HL-60/S4 treated with retinoic acid at 250 ng/mL for 4 days and 3 days (cell line): ENCODE results near the gene MYO15A.
"Not testable (repeated sequence)": the region's sequence is repeated elsewhere in the genome, so short reads cannot be mapped to it uniquely, and the experiment has no call there.

ENCODE experiments used
- in situ Hi-C: fragments of 300-500 bp; cut with MboI; formaldehyde crosslinking; loops from 2 replicates; pipeline ENCODE4 v1.7.0; 2022; ENCODE audit warnings: low sequenced_read_pairs

The MYO15A gene

GRCh38 chr17:18203308-18203707 is 94.8 kb downstream of the MYO15A start:
- in situ Hi-C loops = no loop called here

DNA sequence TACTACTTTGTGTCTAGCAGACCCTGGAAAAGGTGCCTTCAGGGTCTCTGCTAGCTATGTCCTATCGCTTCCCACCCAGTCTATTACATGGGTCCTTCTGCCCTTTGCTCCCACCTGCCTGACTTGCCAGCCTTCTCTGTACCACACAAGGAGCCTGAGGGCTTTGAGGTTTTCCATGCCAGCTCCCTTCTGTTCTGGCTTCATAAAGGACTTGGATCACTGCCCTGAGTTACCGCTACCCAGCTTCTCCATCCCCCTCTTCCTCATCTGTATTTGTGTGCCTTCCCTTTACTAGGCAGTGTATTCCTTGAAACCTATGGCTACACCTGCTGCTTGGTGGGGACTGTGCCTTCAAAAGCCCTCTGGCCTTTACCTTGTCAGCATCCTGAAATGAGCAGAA is 97.3 kb downstream of the MYO15A start:
- in situ Hi-C loops = no loop called here

GRCh38 chr17:18206962-18207361 is 98.4 kb downstream of the MYO15A start:
- in situ Hi-C loops = no loop called here

DNA sequence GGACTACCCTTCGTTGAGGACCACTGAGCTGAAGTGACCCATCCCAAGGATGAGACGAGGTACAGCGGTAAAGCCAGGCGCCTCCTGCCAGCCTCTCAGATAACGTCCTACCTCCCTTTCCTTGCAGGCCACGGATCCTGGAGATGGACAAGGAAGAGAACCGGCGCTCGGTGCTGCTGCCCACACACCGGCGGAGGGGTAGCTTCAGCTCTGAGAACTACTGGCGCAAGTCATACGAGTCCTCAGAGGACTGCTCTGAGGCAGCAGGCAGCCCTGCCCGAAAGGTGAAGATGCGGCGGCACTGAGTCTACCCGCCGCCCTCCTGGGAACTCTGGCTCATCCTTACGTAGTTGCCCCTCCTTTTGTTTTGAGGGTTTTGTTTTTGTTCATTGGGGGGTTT is 99.5 kb downstream of the MYO15A start:
- in situ Hi-C loops = no loop called here

DNA sequence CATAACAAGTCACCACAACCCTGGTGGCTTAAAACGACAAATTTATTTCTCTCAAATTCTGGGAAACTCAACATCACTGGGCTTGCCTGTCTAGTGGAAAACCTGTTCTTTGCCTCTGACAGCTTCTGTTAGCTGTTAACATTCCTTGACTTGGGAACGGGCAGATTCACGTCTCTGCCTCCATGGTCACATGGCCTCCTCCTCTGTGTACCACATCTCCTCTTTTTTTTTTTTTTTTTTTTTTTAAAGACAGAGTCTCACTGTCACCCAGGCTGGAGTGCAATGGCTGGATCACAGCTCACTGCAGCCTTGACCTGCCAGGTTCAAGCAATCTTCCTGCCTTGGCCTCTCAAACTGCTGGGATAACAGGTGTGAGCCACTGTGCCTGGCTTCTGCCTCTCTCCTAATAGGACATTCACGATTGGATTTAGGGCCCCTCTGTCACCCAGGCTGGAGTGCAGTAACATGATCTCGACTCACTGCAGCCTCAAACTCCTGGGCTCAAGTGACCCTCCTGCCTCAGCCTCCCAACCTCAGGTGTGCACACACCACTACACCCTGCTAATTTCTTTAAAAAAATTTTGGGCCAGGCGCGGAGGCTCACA is 105.2 kb downstream of the MYO15A start:
- in situ Hi-C loops = no loop called here

DNA sequence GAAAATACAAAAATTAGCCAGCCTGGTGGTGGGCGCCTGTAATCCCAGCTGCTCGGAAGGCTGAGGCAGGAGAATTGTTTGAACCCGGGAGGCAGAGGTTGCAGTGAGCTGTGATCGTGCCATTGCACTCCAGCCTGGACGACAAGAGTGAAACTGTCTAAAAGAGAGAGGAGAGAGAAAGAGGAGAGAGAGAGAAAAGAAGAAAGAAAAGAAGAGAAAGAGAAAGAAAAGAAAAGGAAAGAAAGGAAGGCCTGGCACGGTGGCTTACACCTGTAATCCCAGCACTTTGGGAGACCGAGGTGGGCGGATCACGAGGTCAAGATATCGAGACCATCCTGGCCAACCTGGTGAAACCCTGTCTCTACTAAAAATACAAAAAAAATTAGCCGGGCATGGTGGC is 108.3 kb downstream of the MYO15A start:
- in situ Hi-C loops = not testable (repeated sequence)

DNA sequence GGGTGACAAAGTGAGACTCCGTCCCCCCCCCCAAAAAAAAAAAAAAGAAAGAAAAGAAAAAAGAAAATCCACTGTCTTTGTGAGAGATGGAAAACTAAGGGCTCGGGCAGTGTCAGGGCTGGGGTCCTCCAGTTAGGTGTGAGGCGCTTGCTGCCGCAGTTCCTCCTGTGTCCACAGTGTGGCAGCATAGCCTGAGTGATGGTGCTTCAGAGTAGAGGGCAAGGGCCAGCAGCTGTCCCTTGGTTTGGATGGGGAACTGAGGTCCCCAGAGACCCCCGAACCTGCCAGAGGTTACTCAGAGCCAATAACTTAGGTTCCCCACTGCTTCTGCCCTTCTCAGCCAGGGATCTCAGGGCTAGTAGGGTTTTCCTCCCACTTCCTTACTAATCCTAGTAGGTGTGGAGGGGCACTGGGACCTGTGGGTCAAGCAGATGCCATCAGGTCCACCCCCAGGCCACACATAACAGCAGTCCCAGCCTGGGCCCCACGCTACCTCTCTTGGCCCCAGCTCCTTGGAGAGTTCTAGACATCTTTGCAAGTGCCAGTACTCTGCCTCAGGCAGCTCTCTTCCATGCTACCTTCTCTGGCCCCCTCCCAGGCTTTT is 109.0 kb downstream of the MYO15A start:
- in situ Hi-C loops = no loop called here

GRCh38 chr17:18218756-18219415 is 110.3 kb downstream of the MYO15A start:
- in situ Hi-C loops = no loop called here

DNA sequence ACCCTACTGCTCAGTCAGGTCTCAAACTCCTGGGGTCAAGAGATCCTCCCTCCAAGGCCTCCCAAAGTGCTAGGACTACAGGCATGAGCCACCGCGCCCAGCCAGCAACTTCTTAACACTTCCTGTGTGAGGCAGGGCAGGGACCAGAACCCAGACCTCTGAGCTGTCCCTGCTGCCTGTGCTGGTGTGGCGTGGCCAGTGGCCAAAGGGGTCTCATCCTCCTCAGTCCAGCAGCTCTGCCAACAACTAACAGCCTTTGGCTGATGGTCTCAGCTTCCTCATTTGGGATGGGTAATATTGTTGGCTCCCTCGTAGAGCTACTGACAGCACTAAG is 115.5 kb downstream of the MYO15A start:
- in situ Hi-C loops = no loop called here

- in situ Hi-C loops = no loop called here
Measured at GRCh38 chr17:18224387-18225120, 116.0 kb downstream of the MYO15A start.

GRCh38 chr17:18225121-18225641 is 116.6 kb downstream of the MYO15A start, which contains the start of gene LLGL1:
Gene LLGL1 (plus strand): TSS chr17:18225635. CDS start chr17:18225683, 48 bp downstream.
- in situ Hi-C loops = no loop called here

GRCh38 chr17:18225642-18226283 is 117.2 kb downstream of the MYO15A start:
- in situ Hi-C loops = no loop called here

DNA sequence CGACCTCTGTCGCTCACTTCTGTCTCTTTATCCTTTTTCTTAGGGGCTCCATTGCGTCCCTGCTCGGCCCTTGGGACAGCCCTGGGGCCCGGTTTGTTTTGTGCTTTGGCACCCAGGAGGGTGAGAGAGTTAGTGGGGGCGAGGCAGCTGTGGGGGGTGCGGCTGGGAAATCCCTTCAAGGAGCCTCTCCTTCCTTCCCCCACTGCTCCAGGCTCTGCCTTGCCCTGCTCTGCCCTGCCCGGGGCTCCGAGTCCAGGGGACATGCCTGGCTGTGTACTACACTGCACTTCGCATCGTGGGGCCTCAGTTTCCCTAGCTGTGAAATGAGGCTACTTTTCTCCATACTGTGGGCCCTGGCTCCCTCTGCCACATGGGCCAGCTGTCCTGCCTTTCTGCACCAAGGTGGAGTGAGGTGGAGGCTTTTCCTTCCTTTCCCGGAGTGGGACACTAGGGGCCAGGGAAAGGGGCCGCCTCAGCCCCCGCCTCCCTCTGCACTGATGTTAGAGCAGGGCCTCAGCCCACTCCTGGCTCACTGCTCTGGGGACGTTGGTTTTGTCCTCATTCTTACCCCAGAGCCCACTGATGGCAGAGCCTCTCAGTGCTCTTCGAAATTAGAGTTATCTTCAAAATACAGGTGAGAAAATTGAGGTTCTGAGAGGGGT is 117.9 kb downstream of the MYO15A start:
- in situ Hi-C loops = no loop called here

DNA sequence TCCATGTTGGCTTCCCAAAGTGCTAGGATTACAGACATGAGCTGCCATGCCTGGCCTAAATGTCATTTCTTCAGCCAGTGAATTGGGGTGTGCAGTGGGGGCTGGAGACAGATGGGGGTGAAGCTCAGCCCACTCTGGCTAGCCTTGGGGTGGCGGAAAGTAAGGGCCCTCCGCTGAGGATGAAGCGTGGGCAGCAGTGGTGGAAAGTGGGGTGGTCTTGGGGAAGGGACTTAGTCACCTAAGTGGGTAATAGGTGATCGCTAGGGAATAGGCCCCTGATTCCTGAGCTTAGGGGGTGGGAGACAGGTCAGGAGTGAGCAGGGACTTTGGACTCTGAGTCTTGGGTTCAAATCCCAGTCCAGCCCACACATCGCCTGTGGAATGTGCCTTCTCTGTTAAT is 119.1 kb downstream of the MYO15A start:
- in situ Hi-C loops = no loop called here

- in situ Hi-C loops = no loop called here
Measured at GRCh38 chr17:18228176-18228682, 119.7 kb downstream of the MYO15A start.

- in situ Hi-C loops = no loop called here
Measured at GRCh38 chr17:18229254-18229653, 120.7 kb downstream of the MYO15A start.
